GM12878 (cell line): ENCODE measurements around the gene DUOX2. TPM values are rescaled to one million over a fixed set of nuclear protein-coding genes. Genes with fewer than 3 reads are reported as not detected.

Source experiments
- ATAC-seq: fragments of 200-7000 bp; cut with Tn5 transposase; 3 replicates; pipeline ENCODE4 v1.9.1; 2020; ENCODE audit warnings: mild to moderate bottlenecking, moderate library complexity
- BruUV-seq: library from RNA; stranded (reverse); fragments of 400-500 nt; replicated peaks from 2 replicates; lab custom pipeline; 2021; lab: Mats Ljungman, UMichigan
- CTCF ChIA-PET: fragments of 300-600 bp; sonication (Branson Sonifier 250); formaldehyde crosslinking; extraction: SDS; loops from one replicate; lab custom pipeline; 2021; ENCODE audit warnings: inconsistent platforms; lab: Yijun Ruan, JAX
- POLR2A ChIA-PET: fragments of 350-600 bp; formaldehyde crosslinking; extraction: SDS; loops from one replicate; lab custom pipeline; 2021; ENCODE audit warnings: inconsistent platforms; lab: Charles Lee
- RAD21 ChIA-PET: fragments of 300-600 bp; sonication (Branson Sonifier 250); formaldehyde crosslinking; loops from one replicate; lab custom pipeline; 2023; ENCODE audit warnings: antibody characterized with exemption; ENCODE audit not compliant: unreplicated experiment; lab: Charles Lee
- SMC1A ChIA-PET: fragments of 300-600 bp; sonication (Branson Sonifier 250); formaldehyde crosslinking; loops from one replicate; lab custom pipeline; 2023; ENCODE audit not compliant: unreplicated experiment, uncharacterized antibody; lab: Charles Lee
- DNase-seq: peaks from one replicate; pipeline ENCODE4 v3.0.0-alpha.2; 2011; ENCODE audit warnings: low read depth, low spot score
- FAIRE-seq: peaks from 3 replicates; lab custom pipeline; 2011; peaks lifted over from hg19 to GRCh38; lab: Jason Lieb, UNC
- H2AFZ ChIP-seq: 2 replicates; pipeline ENCODE4 v1.6.0; 2011; ENCODE audit warnings: low read depth, low read length, control low read depth; ENCODE audit not compliant: control insufficient read depth
- H3K27ac ChIP-seq: 2 replicates; pipeline ENCODE4 v1.5.1; 2011; ENCODE audit warnings: control low read depth; ENCODE audit not compliant: control insufficient read depth, insufficient read depth
- H3K27me3 ChIP-seq, 2 experiments: replicated peaks in 1 of 2; 2 replicates each; pipeline versions ENCODE4 v1.6.0 to v1.6.1; 2011; ENCODE audit warnings: low read length in 1 of 2; ENCODE audit not compliant: control insufficient read depth in 2 of 2, insufficient read depth in 2 of 2
- H3K36me3 ChIP-seq, 2 experiments: 2 replicates each; pipeline ENCODE4 v1.5.1; 2011; ENCODE audit warnings: low read length in 1 of 2; ENCODE audit not compliant: control insufficient read depth in 2 of 2, insufficient read depth in 2 of 2
- H3K4me1 ChIP-seq: 2 replicates; pipeline ENCODE4 v1.6.1; 2011; ENCODE audit warnings: mild to moderate bottlenecking, low read length, moderate library complexity, mixed read lengths; ENCODE audit not compliant: control insufficient read depth, insufficient read depth
- H3K4me2 ChIP-seq: 2 replicates; pipeline ENCODE4 v1.6.0; 2011; ENCODE audit warnings: control low read depth; ENCODE audit not compliant: control insufficient read depth, insufficient read depth
- H3K4me3 ChIP-seq: fragments of 200-600 bp; sonication (generic); 2 replicates; pipeline ENCODE4 v1.5.1; 2016
- H3K79me2 ChIP-seq: 2 replicates; pipeline ENCODE4 v1.6.0; 2011; ENCODE audit warnings: low read length; ENCODE audit not compliant: control insufficient read depth, insufficient read depth
- H3K9ac ChIP-seq: 2 replicates; pipeline ENCODE4 v1.8.0; 2011; ENCODE audit warnings: low read length, control low read depth, mixed read lengths; ENCODE audit not compliant: control insufficient read depth, insufficient read depth
- H3K9me3 ChIP-seq: replicated peaks from 3 replicates; pipeline ENCODE4 v1.5.1; 2011; ENCODE audit warnings: mild to moderate bottlenecking, low read length; ENCODE audit not compliant: control insufficient read depth, insufficient read depth
- H4K20me1 ChIP-seq: 2 replicates; pipeline ENCODE4 v1.6.0; 2011; ENCODE audit not compliant: control insufficient read depth, insufficient read depth
- ATF7 ChIP-seq: fragments of 450-650 bp; IDR thresholded peaks from 2 replicates; pipeline ENCODE4 v1.6.1; 2016; ENCODE audit warnings: low read depth, mild to moderate bottlenecking
- BCL11A ChIP-seq: IDR thresholded peaks from 2 replicates; pipeline ENCODE4 v1.6.1; 2011; ENCODE audit warnings: low read depth, low read length
- BHLHE40 ChIP-seq, 2 experiments: fragments of 450-650 bp in 1 of 2; IDR thresholded peaks; 2 replicates each; pipeline ENCODE4 v1.6.1; 2011 to 2017; ENCODE audit warnings: low read depth in 2 of 2, borderline replicate concordance in 1 of 2, improper control_type of control experiment in 1 of 2, low read length in 1 of 2, mild to moderate bottlenecking in 1 of 2
- CBX5 ChIP-seq: sonication (generic); IDR thresholded peaks from 2 replicates; pipeline ENCODE4 v1.6.1; 2016; ENCODE audit warnings: low read depth, moderate library complexity, mild to moderate bottlenecking, inconsistent platforms
- EGR1 ChIP-seq, 2 experiments: IDR thresholded peaks; 1 replicate in 1 of 2; 2 replicates in 1 of 2; pipeline ENCODE4 v1.6.1; 2011 to 2012; ENCODE audit warnings: low read depth in 2 of 2, low read length in 2 of 2, borderline replicate concordance in 1 of 2, mild to moderate bottlenecking in 1 of 2, moderate library complexity in 1 of 2
- ETV6 ChIP-seq, 2 experiments: fragments of 450-650 bp in 1 of 2; IDR thresholded peaks in 1 of 2; conservative IDR thresholded peaks in 1 of 2; 2 replicates each; pipeline ENCODE4 v1.6.1; 2014; ENCODE audit warnings: antibody characterized with exemption in 1 of 2, borderline replicate concordance in 1 of 2, low read depth in 1 of 2, mild to moderate bottlenecking in 1 of 2, moderate library complexity in 1 of 2
- EZH2 ChIP-seq: IDR thresholded peaks from 2 replicates; pipeline ENCODE4 v1.6.1; 2012; ENCODE audit warnings: low read depth, mild to moderate bottlenecking, control low read depth, inconsistent platforms, low read length, borderline replicate concordance; ENCODE audit not compliant: control insufficient read depth
- LARP7 ChIP-seq: fragments of 450-650 bp; IDR thresholded peaks from 2 replicates; pipeline ENCODE4 v1.6.1; 2017; ENCODE audit warnings: mild to moderate bottlenecking
- NR2F1 ChIP-seq: fragments of 450-650 bp; conservative IDR thresholded peaks from 2 replicates; pipeline ENCODE4 v1.6.1; 2017; ENCODE audit warnings: mild to moderate bottlenecking
- RAD21 ChIP-seq: IDR thresholded peaks from 2 replicates; pipeline ENCODE4 v1.6.1; 2011; ENCODE audit warnings: mild to moderate bottlenecking, low read depth, low read length, moderate library complexity; ENCODE audit not compliant: insufficient read depth
- TAF1 ChIP-seq: IDR thresholded peaks from 2 replicates; pipeline ENCODE4 v1.6.1; 2011; ENCODE audit warnings: mild to moderate bottlenecking, low read depth, low read length, borderline replicate concordance
- TCF7 ChIP-seq: IDR thresholded peaks from 2 replicates; pipeline ENCODE4 v1.6.1; 2014; ENCODE audit warnings: antibody characterized with exemption, borderline replicate concordance
- WRNIP1 ChIP-seq: IDR thresholded peaks from 2 replicates; pipeline ENCODE4 v1.6.1; 2011; ENCODE audit warnings: low read depth, low read length, improper control_type of control experiment, borderline replicate concordance
- YY1 ChIP-seq: IDR thresholded peaks from 2 replicates; pipeline ENCODE4 v1.6.1; 2011; ENCODE audit warnings: low read depth, mild to moderate bottlenecking, low read length
- WGBS: methylation state at CpG from one replicate; pipeline ENCODE4 v1.1.6; 2016; ENCODE audit warnings: low lambda C conversion rate; ENCODE audit not compliant: insufficient replicate concordance, insufficient coverage; ENCODE audit errors: missing lambda C conversion rate; 5-methylcytosine and 5-hydroxymethylcytosine counted together
- in situ Hi-C: fragments of 300-500 bp; cut with MboI; formaldehyde crosslinking; loops from 9 replicates; pipeline ENCODE4 v1.14.3; 2018; ENCODE audit warnings: mixed read lengths
- intact Hi-C: fragments of 100-400 bp; cut with micrococcal nuclease; formaldehyde crosslinking; loops from one replicate; pipeline ENCODE4 v1.14.2; 2022; ENCODE audit not compliant: unreplicated experiment
- polyA plus RNA-seq, 11 experiments: library from polyadenylated mRNA; depleted of rRNA in 4 of 11; unstranded in 6 of 11; stranded (reverse) in 5 of 11; fragments of >200 nt; fragmentation: Nextera tagmentation in 4 of 11; fragmentation: Illumina TruSeq in 1 of 11; extraction: Ambion mirVana in 4 of 11; extraction: Trizol in 1 of 11; gene quantifications; 1 replicate in 1 of 11; 2 replicates in 10 of 11; pipeline versions ENCODE4 v1.2.1 to v1.2.3, GENCODE V29; 2011 to 2016; ENCODE audit warnings: inconsistent platforms in 2 of 11, missing spikeins in 2 of 11, low read depth in 1 of 11
- total RNA-seq, 4 experiments: library from RNA; depleted of rRNA in 3 of 4; stranded (reverse); fragments of >200 nt in 3 of 4; fragmentation: Illumina TruSeq in 1 of 4; extraction: Trizol in 1 of 4; gene quantifications; 2 replicates each; pipeline versions ENCODE4 v1.2.1 to v1.2.3, GENCODE V29; 2013 to 2021
- TF ChIP-seq, protein P1 (sequence below): fragments of 150-350 bp; IDR thresholded peaks from 2 replicates; pipeline ENCODE4 v1.6.1; 2014; ENCODE audit warnings: mild to moderate bottlenecking, low read depth, low read length
- TF ChIP-seq, protein P2 (sequence below): fragments of 450-650 bp; IDR thresholded peaks from 2 replicates; pipeline ENCODE4 v1.6.1; 2016; ENCODE audit warnings: mild to moderate bottlenecking
- TF ChIP-seq, protein P3 (sequence below): fragments of 450-650 bp; IDR thresholded peaks from 2 replicates; pipeline ENCODE4 v1.6.1; 2017; ENCODE audit warnings: mild to moderate bottlenecking, low read depth, inconsistent platforms; ENCODE audit not compliant: poor library complexity, severe bottlenecking

The DUOX2 gene
- total and polyA plus RNA-seq, 10 of the 15 experiments (the other 5 are each of a cell fraction or from before 2014, with no cell fraction given) = 0.05 TPM; not detected in 9

DNA sequence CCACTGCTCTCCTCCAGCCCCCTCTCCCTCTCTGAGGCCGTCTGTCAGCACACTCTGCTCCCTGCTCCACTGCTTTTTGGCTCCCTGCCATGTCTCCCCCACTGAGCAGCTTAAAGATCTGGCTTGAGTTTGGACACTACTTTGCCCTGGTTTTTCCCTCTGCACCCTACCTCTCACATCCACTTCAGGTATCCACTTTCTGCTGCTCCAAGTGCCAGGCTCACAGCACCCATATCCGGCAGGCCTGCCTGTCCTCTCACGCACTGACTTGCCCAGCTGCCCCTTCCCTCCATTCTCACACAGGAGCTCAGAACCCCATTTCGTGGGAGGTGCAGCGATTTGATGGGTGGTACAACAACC, 19.6 kb upstream of the DUOX2 start (continued):
- TF ChIP-seq WRNIP1 (no peak), ETV6 (conservative IDR thresholded peaks at IDR 0.05 in 1 of 2, IDR thresholded peaks at IDR 0.05 in 1 of 2; ENCODE audit: borderline replicate concordance in 1 of 2, low read depth in 1 of 2) (no peak), CBX5 (no peak), BCL11A (no peak)

DNA sequence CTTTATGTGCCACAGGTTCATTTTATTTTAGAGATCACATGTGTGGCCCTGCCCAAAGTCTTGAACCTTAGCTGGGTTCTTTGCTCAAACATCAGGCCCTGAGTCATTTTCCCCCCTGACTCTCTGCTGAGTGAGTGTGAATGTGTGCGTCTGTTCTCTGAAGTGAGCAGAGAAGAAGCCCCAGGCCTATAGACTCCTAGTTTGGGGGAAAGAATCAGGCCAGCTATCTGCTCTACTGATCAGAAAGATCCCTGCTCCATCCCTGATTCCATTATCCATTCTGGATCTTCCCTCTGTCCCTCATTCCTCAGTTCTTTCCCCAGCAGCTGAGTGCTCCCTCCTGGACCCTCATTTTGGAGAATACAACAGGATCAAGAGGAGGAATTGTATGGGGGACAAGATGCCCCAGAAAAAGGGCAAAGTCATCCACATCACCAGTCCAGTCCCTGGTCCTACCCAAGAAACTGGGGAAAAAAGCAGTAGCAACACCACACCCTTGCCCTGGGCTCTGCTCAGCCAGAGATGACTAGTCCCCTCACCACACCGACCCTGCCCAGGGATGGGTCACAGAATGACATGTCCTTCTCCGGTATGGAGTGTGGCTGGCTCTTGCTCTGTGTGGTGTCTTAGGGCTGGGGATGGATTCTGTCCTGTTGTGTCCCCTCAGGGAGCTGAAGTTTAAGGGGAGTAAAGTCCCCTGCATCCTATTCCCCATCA, 19.0 kb upstream of the DUOX2 start:
- intact Hi-C loops = no loop called here
- WGBS = 15% methylated on average over 3 of the region's 3 CpGs
- TF ChIP-seq, protein P1, sequence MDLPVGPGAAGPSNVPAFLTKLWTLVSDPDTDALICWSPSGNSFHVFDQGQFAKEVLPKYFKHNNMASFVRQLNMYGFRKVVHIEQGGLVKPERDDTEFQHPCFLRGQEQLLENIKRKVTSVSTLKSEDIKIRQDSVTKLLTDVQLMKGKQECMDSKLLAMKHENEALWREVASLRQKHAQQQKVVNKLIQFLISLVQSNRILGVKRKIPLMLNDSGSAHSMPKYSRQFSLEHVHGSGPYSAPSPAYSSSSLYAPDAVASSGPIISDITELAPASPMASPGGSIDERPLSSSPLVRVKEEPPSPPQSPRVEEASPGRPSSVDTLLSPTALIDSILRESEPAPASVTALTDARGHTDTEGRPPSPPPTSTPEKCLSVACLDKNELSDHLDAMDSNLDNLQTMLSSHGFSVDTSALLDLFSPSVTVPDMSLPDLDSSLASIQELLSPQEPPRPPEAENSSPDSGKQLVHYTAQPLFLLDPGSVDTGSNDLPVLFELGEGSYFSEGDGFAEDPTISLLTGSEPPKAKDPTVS = no peak
- TF ChIP-seq YY1 (no peak), EGR1 (IDR thresholded peaks at IDR 0.05; ENCODE audit: borderline replicate concordance in 1 of 2, low read depth in 2 of 2, low read length in 2 of 2) (no peak), WRNIP1 (no peak), BHLHE40 (IDR thresholded peaks at IDR 0.05; ENCODE audit: borderline replicate concordance in 1 of 2, low read depth in 2 of 2, low read length in 1 of 2) (no peak), TAF1 (no peak), ATF7 (no peak), LARP7 (no peak), EZH2 (no peak), RAD21 (no peak), TCF7 (no peak), NR2F1 (no peak)
- TF ChIP-seq, protein P2, sequence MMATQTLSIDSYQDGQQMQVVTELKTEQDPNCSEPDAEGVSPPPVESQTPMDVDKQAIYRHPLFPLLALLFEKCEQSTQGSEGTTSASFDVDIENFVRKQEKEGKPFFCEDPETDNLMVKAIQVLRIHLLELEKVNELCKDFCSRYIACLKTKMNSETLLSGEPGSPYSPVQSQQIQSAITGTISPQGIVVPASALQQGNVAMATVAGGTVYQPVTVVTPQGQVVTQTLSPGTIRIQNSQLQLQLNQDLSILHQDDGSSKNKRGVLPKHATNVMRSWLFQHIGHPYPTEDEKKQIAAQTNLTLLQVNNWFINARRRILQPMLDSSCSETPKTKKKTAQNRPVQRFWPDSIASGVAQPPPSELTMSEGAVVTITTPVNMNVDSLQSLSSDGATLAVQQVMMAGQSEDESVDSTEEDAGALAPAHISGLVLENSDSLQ = no peak
- TF ChIP-seq, protein P3, sequence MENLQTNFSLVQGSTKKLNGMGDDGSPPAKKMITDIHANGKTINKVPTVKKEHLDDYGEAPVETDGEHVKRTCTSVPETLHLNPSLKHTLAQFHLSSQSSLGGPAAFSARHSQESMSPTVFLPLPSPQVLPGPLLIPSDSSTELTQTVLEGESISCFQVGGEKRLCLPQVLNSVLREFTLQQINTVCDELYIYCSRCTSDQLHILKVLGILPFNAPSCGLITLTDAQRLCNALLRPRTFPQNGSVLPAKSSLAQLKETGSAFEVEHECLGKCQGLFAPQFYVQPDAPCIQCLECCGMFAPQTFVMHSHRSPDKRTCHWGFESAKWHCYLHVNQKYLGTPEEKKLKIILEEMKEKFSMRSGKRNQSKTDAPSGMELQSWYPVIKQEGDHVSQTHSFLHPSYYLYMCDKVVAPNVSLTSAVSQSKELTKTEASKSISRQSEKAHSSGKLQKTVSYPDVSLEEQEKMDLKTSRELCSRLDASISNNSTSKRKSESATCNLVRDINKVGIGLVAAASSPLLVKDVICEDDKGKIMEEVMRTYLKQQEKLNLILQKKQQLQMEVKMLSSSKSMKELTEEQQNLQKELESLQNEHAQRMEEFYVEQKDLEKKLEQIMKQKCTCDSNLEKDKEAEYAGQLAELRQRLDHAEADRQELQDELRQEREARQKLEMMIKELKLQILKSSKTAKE = no peak

More for the DNA sequence above, 19.0 kb upstream of the DUOX2 start:
- H3K79me2 ChIP-seq = no peaks in the 10 kb centered on the region
- no peaks in the 10 kb centered on the region for H3K4me1 ChIP-seq
- CTCF ChIA-PET = interaction anchor here (1.2 to 4.6 kb wide), 4 partner anchors 9 to 71 kb away, joined by 3 to 23 read pairs (median 7); no protein-coding TSS in a partner anchor
- no peaks in the 10 kb centered on the region for H4K20me1 ChIP-seq
- SMC1A ChIA-PET = interaction anchor here (1.2 to 1.5 kb wide), 2 partner anchors 9 to 48 kb away, joined by 3 to 4 read pairs; no protein-coding TSS in a partner anchor
- ATAC-seq (no peak), DNase-seq (no peak), FAIRE-seq (no peak)
- in situ Hi-C loops = no loop called here
- POLR2A ChIA-PET = no interaction called here
- no peak overlapping the region for H3K4me2 ChIP-seq
- H3K27ac ChIP-seq = no peak overlapping the region
- no TSS peak for BruUV-seq
- no peaks in the 10 kb centered on the region for H3K36me3 ChIP-seq
- H3K9me3 ChIP-seq = no peaks in the 10 kb centered on the region
- no peak overlapping the region for H3K9ac ChIP-seq
- H2AFZ ChIP-seq = no peak overlapping the region
- RAD21 ChIA-PET = interaction anchor here (1.2 kb wide), 1 partner anchor 164 kb away, joined by 4 read pairs; no protein-coding TSS in a partner anchor
- H3K27me3 ChIP-seq = peaks cover 5 to 14% of the 10 kb centered on the region in 2 experiments; a peak in 3 of 4 replicates
- H3K4me3 ChIP-seq = no peak overlapping the region
